RWPE2 (cell line): ENCODE results near the gene SCNM1.
A peak's percentile ranks its signal among the peaks of the same experiment; 100 is the strongest.

Source experiments
- ATAC-seq: fragments of 200-7000 bp; cut with Tn5 transposase; 3 replicates; pipeline ENCODE4 v1.9.1; 2021; ENCODE audit warnings: low read depth
- DNase-seq: peaks from one replicate; pipeline ENCODE4 v3.0.0-alpha.2; 2020; ENCODE audit warnings: low spot score
- H3K27ac ChIP-seq: fragments of 450-650 bp; 2 replicates; pipeline ENCODE4 v1.5.1; 2017; ENCODE audit warnings: mild to moderate bottlenecking; ENCODE audit not compliant: poor library complexity, severe bottlenecking
- H3K27me3 ChIP-seq: fragments of 250-450 bp; sonication (Bioruptor Pico); 2 replicates; pipeline ENCODE4 v1.5.1; 2021; ENCODE audit warnings: mild to moderate bottlenecking, moderate library complexity; ENCODE audit not compliant: insufficient read depth, poor library complexity, severe bottlenecking
- H3K36me3 ChIP-seq: fragments of 250-450 bp; sonication (Bioruptor Pico); 2 replicates; pipeline ENCODE4 v1.5.1; 2020; ENCODE audit warnings: low read depth, mild to moderate bottlenecking, moderate library complexity
- H3K4me1 ChIP-seq: fragments of 250-450 bp; sonication (Bioruptor Pico); 2 replicates; pipeline ENCODE4 v1.5.1; 2021; ENCODE audit warnings: mild to moderate bottlenecking, moderate library complexity; ENCODE audit not compliant: insufficient read depth, poor library complexity, severe bottlenecking
- H3K4me3 ChIP-seq: fragments of 250-450 bp; sonication (Bioruptor Pico); 2 replicates; pipeline ENCODE4 v1.5.1; 2021; ENCODE audit warnings: mild to moderate bottlenecking, moderate library complexity; ENCODE audit not compliant: severe bottlenecking
- H3K9me3 ChIP-seq: fragments of 250-450 bp; sonication (Bioruptor Pico); 2 replicates; pipeline ENCODE4 v1.5.1; 2021; ENCODE audit warnings: mild to moderate bottlenecking, moderate library complexity; ENCODE audit not compliant: severe bottlenecking
- TF ChIP-seq, protein P1 (sequence below): fragments of 450-650 bp; IDR thresholded peaks from one replicate; pipeline ENCODE4 v1.5.1; 2017; ENCODE audit warnings: mild to moderate bottlenecking, moderate library complexity; ENCODE audit not compliant: poor library complexity, severe bottlenecking

The SCNM1 gene

DNA sequence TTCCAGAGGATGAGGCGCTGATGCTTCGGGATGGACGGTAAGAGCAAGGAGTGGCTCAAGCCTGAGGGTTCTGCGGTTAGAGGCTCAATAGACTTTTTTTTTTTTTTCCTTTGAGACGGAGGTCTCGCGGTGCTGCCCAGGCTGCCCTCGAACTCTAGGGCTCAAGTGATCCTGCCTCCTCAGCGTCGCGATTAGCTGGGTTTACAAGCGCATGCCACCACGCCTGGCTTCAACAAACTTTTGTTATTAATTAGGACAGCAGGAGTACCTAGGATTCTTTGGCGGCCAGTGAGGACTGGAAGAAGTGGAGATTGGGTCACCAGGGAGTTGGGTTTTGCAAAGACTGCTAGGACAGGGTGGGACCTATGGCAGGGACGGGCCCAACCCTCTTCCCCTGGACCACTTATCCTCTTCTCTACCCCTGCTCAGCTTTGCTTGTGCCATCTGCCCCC is 587 bp downstream of the SCNM1 start:
- DNase-seq = no peak
- Histone ChIP-seq H3K9me3 (no peaks in the 10 kb centered on the region), H3K4me1 (peaks cover 6% of the 10 kb centered on the region), H3K4me3 (peak overlapping the region; percentile 61), H3K27ac (peak overlapping the region; percentile 53), H3K36me3 (peaks cover 23% of the 10 kb centered on the region), H3K27me3 (no peaks in the 10 kb centered on the region)
- TF ChIP-seq, protein P1, sequence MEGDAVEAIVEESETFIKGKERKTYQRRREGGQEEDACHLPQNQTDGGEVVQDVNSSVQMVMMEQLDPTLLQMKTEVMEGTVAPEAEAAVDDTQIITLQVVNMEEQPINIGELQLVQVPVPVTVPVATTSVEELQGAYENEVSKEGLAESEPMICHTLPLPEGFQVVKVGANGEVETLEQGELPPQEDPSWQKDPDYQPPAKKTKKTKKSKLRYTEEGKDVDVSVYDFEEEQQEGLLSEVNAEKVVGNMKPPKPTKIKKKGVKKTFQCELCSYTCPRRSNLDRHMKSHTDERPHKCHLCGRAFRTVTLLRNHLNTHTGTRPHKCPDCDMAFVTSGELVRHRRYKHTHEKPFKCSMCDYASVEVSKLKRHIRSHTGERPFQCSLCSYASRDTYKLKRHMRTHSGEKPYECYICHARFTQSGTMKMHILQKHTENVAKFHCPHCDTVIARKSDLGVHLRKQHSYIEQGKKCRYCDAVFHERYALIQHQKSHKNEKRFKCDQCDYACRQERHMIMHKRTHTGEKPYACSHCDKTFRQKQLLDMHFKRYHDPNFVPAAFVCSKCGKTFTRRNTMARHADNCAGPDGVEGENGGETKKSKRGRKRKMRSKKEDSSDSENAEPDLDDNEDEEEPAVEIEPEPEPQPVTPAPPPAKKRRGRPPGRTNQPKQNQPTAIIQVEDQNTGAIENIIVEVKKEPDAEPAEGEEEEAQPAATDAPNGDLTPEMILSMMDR = no peak
- ATAC-seq = peak; percentile 39; the same call in 2 of the 3 replicates

DNA sequence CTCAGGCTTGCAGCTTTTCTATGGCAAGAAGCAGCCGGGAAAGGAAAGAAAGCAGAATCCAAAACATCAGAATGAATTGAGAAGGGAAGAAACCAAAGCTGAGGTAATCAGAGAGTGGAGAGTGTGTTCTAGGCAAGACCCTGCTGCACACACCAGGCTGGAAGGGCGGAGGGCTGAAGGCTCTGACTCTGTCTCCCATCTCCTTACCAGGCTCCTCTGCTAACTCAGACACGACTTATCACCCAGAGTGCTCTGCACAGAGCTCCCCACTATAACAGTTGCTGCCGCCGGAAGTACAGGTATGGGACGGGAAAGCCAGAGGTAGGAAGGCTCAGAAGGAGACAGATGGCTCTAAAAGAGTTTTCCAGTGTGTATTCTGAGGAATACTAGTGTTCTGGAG is 1.2 kb downstream of the SCNM1 start:
- TF ChIP-seq, protein P1 = no peak
- H3K4me3 ChIP-seq = peak overlapping the region; percentile 61

DNA sequence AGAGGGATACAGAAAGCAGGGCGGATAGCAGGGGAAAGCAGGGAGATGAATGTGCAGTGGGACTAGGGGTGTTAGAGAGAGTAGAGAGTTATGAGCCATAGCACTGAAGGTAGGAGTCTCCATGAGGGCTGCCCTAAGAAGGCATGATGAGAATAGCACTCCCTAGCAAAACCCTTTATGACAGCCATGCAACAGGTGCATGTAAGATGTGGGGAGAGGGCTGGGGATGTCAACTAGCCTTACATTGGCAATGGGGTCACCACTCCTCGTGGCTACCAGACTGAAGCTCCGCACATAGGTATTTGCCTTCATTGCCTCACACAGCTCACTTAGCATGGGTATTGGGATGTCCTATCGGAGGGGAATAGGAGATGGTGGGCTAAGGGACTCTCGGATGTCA is 5.2 kb downstream of the SCNM1 start:
- Histone ChIP-seq H3K27me3 (no peaks in the 10 kb centered on the region), H3K27ac (no peak overlapping the region), H3K4me1 (no peaks in the 10 kb centered on the region), H3K4me3 (no peak overlapping the region), H3K9me3 (no peaks in the 10 kb centered on the region), H3K36me3 (peaks cover 18% of the 10 kb centered on the region)
- DNase-seq = no peak
- no peak for ATAC-seq
- TF ChIP-seq, protein P1 = no peak

More for the DNA sequence above, 1.2 kb downstream of the SCNM1 start:
- peaks cover 19% of the 10 kb centered on the region for H3K36me3 ChIP-seq
- H3K9me3 ChIP-seq = no peaks in the 10 kb centered on the region
- H3K27me3 ChIP-seq = no peaks in the 10 kb centered on the region
- peaks cover 6% of the 10 kb centered on the region for H3K4me1 ChIP-seq
- DNase-seq (no peak), ATAC-seq (no peak)
- no peak overlapping the region for H3K27ac ChIP-seq

DNA sequence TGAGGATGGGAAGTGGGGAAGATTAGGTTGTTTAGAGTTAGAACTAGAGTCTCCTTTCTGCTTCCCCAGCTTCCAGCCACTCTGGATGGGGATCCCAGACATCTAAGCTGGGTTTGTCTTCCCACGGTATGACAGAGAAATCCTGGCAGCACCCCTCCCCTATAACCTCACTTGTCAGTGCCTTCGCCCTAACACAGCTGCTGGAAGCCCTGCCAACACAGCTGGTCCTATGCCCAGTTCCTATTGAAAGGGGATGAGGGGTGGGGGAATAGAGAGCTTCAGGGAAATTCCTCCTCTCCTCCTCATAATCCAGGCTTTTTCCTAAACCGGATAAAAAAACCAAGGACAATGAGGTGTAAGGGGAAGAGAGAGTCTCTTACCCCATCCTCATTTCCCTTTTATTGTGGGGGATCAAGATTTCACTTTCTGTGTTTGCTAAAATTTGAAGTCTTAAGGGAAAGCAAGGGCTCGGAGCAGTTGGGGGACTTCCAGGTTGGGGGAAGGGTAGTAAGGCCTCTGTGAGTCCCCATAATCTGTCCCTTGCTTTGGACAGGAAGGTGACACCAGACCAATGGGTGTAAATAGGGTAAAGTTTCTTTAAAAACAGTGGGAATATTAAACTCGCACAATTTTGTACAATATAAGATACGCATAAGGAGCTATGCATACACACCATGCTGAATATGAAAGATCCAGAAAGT is 9.2 kb downstream of the SCNM1 start:
- H3K27me3 ChIP-seq = no peaks in the 10 kb centered on the region
- ATAC-seq (no peak), DNase-seq (no peak)
- TF ChIP-seq, protein P1 = no peak
- no peaks in the 10 kb centered on the region for H3K9me3 ChIP-seq
- no peak overlapping the region for H3K4me3 ChIP-seq
- H3K4me1 ChIP-seq = no peaks in the 10 kb centered on the region
- H3K36me3 ChIP-seq = peaks cover 39% of the 10 kb centered on the region
- H3K27ac ChIP-seq = no peak overlapping the region

DNA sequence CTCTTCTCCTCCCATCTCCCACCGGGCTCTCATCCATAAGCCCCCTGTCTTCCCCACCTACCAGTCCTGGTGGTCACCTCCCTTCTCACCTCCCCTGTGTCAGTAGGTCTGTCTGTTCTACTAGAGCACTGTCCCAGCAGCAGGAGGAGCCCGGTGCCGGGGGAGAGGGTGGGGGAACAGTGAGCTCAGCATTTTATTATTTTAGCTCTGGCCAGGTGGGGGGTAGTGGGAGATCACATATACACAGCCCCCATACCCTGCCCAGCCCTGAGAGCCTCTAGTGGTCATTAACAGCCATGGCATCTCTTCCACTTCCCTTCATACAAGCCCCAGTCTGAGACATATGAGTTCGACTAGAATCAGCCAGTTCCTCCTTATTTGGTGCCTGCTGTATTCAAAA is 9.9 kb downstream of the SCNM1 start, which contains the start of gene TMOD4:
TMOD4 (minus strand) TSS at position 119 of the 400 bp plus-strand sequence. CDS start 1,106 bp downstream, outside the sequence.
- H3K36me3 ChIP-seq = peaks cover 46% of the 10 kb centered on the region
- TF ChIP-seq, protein P1 = peak; percentile 51
- H3K4me3 ChIP-seq = no peak within 1 kb of the TSS
- H3K27ac ChIP-seq = no peak within 1 kb of the TSS
- DNase-seq (no peak), ATAC-seq (peak; percentile 52; the same call in 1 of the 3 replicates)
- H3K27me3 ChIP-seq = no peaks in the 10 kb centered on the region
- no peaks in the 10 kb centered on the region for H3K9me3 ChIP-seq
- no peaks in the 10 kb centered on the region for H3K4me1 ChIP-seq
